GM18508 (cell line): ENCODE results near the gene LIMCH1.

Experiments used
- ATAC-seq: cut with Tn5 transposase; IDR thresholded peaks from one replicate; pipeline ENCODE4 v1.9.1; 2021; ENCODE audit warnings: moderate number of reproducible peaks; ENCODE audit not compliant: insufficient read depth, unreplicated experiment

The LIMCH1 gene

DNA sequence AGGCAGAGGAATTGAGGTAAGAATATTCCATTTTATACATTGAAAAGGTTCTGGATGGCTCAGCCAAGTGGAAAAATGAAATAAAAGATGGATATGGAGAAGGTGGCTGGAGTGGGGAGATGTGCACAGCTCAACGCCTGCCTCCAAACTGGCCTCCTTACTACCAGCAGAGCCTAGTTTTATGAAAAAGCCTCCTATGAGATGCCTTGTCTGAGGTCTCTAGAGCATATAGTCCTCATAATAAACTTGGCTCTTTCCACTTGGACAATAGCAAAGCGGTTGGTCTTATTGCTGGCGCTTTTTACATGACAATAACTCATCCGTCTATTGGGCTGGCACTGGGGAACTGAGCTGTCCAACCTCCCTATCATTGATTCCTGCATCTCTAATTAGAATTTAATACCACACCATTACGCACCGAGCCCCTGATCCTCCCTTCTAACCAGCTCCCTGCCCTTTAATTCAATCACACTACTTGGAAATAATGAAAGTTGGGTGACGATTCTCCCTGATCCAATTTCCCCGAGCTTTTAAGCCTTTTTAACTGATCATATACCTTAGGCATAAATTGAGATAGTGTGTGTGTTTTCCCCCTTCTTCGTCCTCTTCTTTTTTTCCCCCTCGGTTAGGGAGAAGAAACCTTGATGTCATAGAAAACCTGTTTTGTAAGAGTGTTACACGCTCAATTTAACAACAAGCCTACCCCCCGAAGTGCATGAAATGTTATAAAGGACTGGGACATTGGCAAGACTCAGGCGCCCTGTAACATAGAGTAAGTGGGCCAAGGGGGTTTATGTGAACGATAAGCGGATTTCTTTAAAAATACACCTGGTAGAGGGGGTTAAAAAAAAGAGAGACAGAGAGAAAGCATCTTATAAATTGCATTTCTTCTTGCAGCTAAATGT is 210.9 kb downstream of the LIMCH1 start, which contains the start of gene PHOX2B:
Gene PHOX2B (minus strand): TSS at position 155 of the 905 bp plus-strand sequence. CDS start 115 bp downstream, at position 40.
- no peak for ATAC-seq

DNA sequence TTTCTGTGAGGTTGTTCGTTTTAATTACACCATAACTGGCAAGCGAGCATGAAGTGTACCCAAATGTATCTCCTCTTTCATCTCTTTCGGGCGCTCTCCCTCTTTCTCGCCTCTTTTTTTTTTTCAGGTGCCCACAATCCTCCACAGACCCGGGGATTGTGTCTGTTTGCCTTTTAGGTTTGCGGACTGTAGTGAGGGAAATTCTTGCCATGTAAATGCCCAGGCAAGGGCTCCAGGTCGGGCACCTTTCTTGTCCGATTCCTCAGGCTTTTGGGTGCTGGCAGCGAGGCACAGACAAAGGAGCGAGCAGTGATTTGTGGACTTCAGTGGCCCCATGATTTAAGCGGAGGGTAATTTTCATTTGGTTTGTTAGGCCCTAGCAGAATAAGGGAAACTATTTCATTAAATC is 211.7 kb downstream of the LIMCH1 start:
- ATAC-seq = no peak
